MM.1S (cell line): ENCODE measurements around the gene DNAJC19.

Source experiments
- DNase-seq: peaks from one replicate; pipeline ENCODE4 v3.0.0-alpha.2; 2015
- H2AFZ ChIP-seq: fragments of 300-600 bp; sonication (generic); 2 replicates; pipeline ENCODE4 v1.6.0; 2016; ENCODE audit warnings: antibody characterized with exemption, low read length
- H3F3A ChIP-seq: fragments of 300-600 bp; sonication (generic); 2 replicates; pipeline ENCODE4 v1.6.1; 2016; ENCODE audit warnings: mild to moderate bottlenecking, antibody characterized with exemption, low read length, moderate library complexity, mixed read lengths; ENCODE audit not compliant: insufficient read depth
- H3K27ac ChIP-seq: fragments of 300-600 bp; sonication (generic); 2 replicates; pipeline ENCODE4 v1.5.1; 2016; ENCODE audit warnings: mild to moderate bottlenecking, low read length
- H3K27me3 ChIP-seq: fragments of 300-600 bp; sonication (generic); replicated peaks from 2 replicates; pipeline ENCODE4 v1.6.0; 2016; ENCODE audit warnings: low read length; ENCODE audit not compliant: insufficient read depth
- H3K36me3 ChIP-seq: fragments of 300-600 bp; sonication (generic); replicated peaks from 2 replicates; pipeline ENCODE4 v1.6.1; 2016; ENCODE audit warnings: mild to moderate bottlenecking, low read length, mixed read lengths; ENCODE audit not compliant: insufficient read depth
- H3K4me1 ChIP-seq: fragments of 300-600 bp; sonication (generic); 2 replicates; pipeline ENCODE4 v1.6.1; 2016; ENCODE audit warnings: low read length, mixed read lengths
- H3K4me2 ChIP-seq: fragments of 300-600 bp; sonication (generic); 2 replicates; pipeline ENCODE4 v1.6.0; 2016; ENCODE audit warnings: low read depth, low read length
- H3K4me3 ChIP-seq: fragments of 300-600 bp; sonication (generic); 2 replicates; pipeline ENCODE4 v1.5.1; 2016; ENCODE audit warnings: low read length, mixed read lengths
- H3K79me2 ChIP-seq: fragments of 300-600 bp; sonication (generic); 2 replicates; pipeline ENCODE4 v1.6.1; 2016; ENCODE audit warnings: mixed run types, low read length, mixed read lengths
- H3K9ac ChIP-seq: fragments of 300-600 bp; sonication (generic); 2 replicates; pipeline ENCODE4 v1.6.1; 2016; ENCODE audit warnings: low read length, mixed read lengths
- H3K9me2 ChIP-seq: fragments of 300-600 bp; sonication (generic); replicated peaks from 2 replicates; pipeline ENCODE4 v1.6.1; 2016; ENCODE audit warnings: mild to moderate bottlenecking, low read length, mixed read lengths; ENCODE audit not compliant: insufficient read depth
- H3K9me3 ChIP-seq: fragments of 300-600 bp; sonication (generic); replicated peaks from 2 replicates; pipeline ENCODE4 v1.6.1; 2016; ENCODE audit warnings: mild to moderate bottlenecking, low read length, mixed read lengths; ENCODE audit not compliant: insufficient read depth
- H4K20me1 ChIP-seq: fragments of 300-600 bp; sonication (generic); 2 replicates; pipeline ENCODE4 v1.6.1; 2016; ENCODE audit warnings: mild to moderate bottlenecking, low read length, moderate library complexity, mixed read lengths; ENCODE audit not compliant: insufficient read depth
- CTCF ChIP-seq: fragments of 300-600 bp; sonication (generic); IDR thresholded peaks from 2 replicates; pipeline ENCODE4 v1.5.1; 2016; ENCODE audit warnings: antibody characterized with exemption, low read length, mixed read lengths
- EZH2 ChIP-seq: fragments of 300-600 bp; sonication (generic); optimal IDR thresholded peaks from 2 replicates; pipeline ENCODE3; 2017; ENCODE audit warnings: low read depth, mild to moderate bottlenecking, antibody characterized with exemption, low read length, mixed read lengths
- EZH2phosphoT487 ChIP-seq: fragments of 300-600 bp; sonication (generic); IDR thresholded peaks from 2 replicates; pipeline ENCODE4 v1.6.1; 2018; ENCODE audit warnings: antibody characterized with exemption, low read length

Gene DNAJC19

GRCh38 chr3:180940826-180941225 lies 48.7 kb downstream of the DNAJC19 start:
- Histone ChIP-seq H3K36me3 (peaks cover 11% of the 10 kb centered on the region), H3K4me1 (peaks cover 10% of the 10 kb centered on the region; the same call in 1 of the 2 replicates)

GRCh38 chr3:180934638-180935037 lies 54.9 kb downstream of the DNAJC19 start:
- Histone ChIP-seq H3K4me3 (no peak overlapping the region), H3K4me2 (no peak overlapping the region), H3F3A (peaks cover 6% of the 10 kb centered on the region; the same call in 1 of the 2 replicates), H4K20me1 (peaks cover 46% of the 10 kb centered on the region), H3K27me3 (no peaks in the 10 kb centered on the region), H3K79me2 (peaks cover 100% of the 10 kb centered on the region), H3K9me3 (no peaks in the 10 kb centered on the region), H3K9ac (no peak overlapping the region), H3K36me3 (peaks cover 19% of the 10 kb centered on the region), H3K9me2 (no peaks in the 10 kb centered on the region), H2AFZ (no peak overlapping the region), H3K27ac (no peak overlapping the region), H3K4me1 (peaks cover 10% of the 10 kb centered on the region; the same call in 1 of the 2 replicates)
- TF ChIP-seq CTCF (no peak), EZH2 (no peak), EZH2phosphoT487 (no peak)
- no peak for DNase-seq

More at GRCh38 chr3:180940826-180941225, 48.7 kb downstream of the DNAJC19 start:
- H3K79me2 ChIP-seq: peaks cover 96% of the 10 kb centered on the region
- no peaks in the 10 kb centered on the region for H3K9me2 ChIP-seq
- no peaks in the 10 kb centered on the region for H3K27me3 ChIP-seq
- TF ChIP-seq EZH2 (no peak), CTCF (no peak), EZH2phosphoT487 (no peak)
- no peak for DNase-seq
- no peak overlapping the region for H3K4me2 ChIP-seq
- H4K20me1 ChIP-seq: peaks cover 5% of the 10 kb centered on the region; the same call in 1 of the 2 replicates
- H2AFZ ChIP-seq: no peak overlapping the region
- no peak overlapping the region for H3K27ac ChIP-seq
- H3F3A ChIP-seq: no peaks in the 10 kb centered on the region; the same call in 1 of the 2 replicates
- no peaks in the 10 kb centered on the region for H3K9me3 ChIP-seq
- no peak overlapping the region for H3K4me3 ChIP-seq
- no peak overlapping the region for H3K9ac ChIP-seq
